ENCODE measurements around the gene PHLDB2.

The PHLDB2 gene

GRCh38 chr3:111926266-111926676 lies 67.2 kb downstream of the PHLDB2 start:
- no peak for DNase-seq (ENCODE audit: low read depth)

DNA sequence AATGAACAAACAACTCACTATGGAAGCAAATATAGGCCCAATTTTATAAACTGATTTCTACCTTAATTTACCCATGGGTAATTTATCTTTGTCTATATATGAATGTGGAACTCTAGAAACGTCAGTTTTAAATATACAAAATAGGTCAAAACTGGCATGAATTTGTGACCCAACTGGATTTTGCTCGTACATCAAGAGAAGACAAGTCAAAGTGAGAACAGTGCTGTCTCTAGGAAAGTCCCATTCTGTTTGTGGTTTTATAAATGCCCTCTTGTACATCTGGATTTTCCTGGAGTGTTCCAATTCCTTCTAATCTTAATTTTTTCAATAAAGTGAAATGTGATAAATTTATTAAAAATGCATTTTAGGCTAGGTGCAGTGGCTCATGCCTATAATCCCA lies 69.5 kb downstream of the PHLDB2 start:
- no peak for DNase-seq (ENCODE audit: low read depth)

- DNase-seq (ENCODE audit: low read depth): no peak
These were observed 70.4 kb downstream of the PHLDB2 start for GRCh38 chr3:111929484-111929883.

- no peak for DNase-seq (ENCODE audit: low read depth)
These were observed 73.9 kb downstream of the PHLDB2 start for GRCh38 chr3:111932946-111933345.

DNA sequence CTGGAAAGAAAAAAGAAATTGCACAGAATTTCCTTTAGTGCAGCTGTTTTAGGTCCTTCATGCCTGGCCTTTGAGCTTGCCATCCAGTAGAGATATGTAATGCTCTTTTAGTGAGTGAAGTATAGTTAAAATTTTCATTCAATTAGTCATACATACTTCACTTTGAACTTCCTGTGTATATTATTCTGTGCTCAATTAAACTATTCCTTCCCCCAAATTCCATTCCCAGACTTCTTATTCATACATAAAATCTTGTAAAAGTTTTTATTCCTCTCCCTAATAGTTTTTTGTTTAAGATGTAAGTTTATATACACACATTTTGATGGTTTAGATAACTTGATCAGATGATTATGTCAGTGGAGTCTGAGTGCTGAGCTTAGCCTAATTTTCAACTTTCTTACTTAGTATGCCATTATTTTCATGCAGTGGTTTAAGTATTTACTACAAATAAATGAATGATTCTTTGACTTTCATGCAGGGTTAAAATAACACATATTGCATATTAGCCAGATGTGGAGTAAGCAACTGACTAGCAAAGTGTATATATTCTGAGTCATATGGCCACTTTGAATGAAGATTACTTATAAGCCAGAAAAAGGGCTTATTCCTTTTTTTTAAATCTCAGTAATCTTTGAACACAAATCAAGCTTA lies 77.3 kb downstream of the PHLDB2 start:
- no peak for DNase-seq (ENCODE audit: low read depth)

DNA sequence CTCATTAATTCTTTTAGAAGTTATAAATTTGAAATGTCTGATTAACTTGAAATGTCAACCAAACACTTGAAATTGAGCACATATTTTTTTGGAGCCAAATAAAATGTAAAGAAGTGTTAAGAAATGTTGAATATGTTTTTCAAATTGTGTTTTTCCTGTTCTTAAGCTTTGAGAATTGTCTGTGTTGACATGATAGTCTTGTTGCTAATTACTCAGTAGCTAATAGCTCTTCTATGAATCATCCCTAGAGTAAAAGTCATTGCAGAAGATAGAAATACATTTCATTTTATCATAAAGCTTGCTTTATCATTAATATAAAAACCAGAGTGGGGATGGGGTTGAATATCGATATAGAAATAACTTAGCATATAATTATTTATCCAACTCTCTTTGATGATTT lies 77.9 kb downstream of the PHLDB2 start:
- no peak for DNase-seq (ENCODE audit: low read depth)

GRCh38 chr3:111937871-111938270 lies 78.8 kb downstream of the PHLDB2 start:
- DNase-seq (ENCODE audit: low read depth): no peak

GRCh38 chr3:111939873-111940272 lies 80.8 kb downstream of the PHLDB2 start:
- no peak for DNase-seq (ENCODE audit: low read depth)

- DNase-seq (ENCODE audit: low read depth): no peak
These were observed 84.5 kb downstream of the PHLDB2 start for GRCh38 chr3:111943533-111943932.

DNA sequence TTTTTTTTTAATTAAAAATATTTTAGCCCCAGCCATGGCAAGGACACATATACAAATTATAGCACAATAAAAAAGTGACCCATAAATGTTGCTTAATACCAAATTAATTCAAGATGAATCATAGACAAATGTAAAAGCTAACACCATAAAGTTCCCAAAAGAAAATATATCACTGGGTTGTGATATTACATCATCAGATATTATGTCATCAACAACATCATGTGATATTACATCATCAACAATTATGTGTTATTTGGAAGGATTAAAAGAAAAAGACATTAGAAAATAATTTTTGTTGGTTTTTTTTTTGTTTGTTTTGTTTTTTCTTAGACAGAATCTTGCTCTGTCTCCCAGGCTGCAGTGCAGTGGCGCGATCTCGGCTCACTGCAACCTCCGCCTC lies 85.3 kb downstream of the PHLDB2 start:
- no peak for DNase-seq (ENCODE audit: low read depth)

- DNase-seq (ENCODE audit: low read depth): no peak
These were observed 88.2 kb downstream of the PHLDB2 start for GRCh38 chr3:111947231-111947630.

GRCh38 chr3:111948786-111949185 lies 89.7 kb downstream of the PHLDB2 start:
- DNase-seq (ENCODE audit: low read depth): no peak

DNA sequence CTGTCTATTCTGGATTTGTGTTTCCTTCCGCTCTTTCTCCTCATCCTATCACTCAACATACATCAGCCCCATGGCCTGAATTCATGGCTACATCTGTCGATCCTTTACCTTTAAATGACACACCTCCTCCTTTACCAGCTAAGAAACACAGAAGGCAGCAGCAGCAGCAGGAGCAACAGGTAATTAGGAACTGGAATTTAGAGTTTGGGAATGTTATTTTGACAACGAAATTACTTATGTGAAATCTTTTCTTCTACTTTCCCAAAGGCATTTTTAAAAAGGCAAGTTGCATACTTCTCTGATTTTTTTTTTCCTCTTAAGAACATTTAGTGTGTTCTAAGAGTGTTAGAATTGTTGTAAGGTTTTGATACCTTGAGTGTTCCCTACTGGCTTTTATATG lies 90.6 kb downstream of the PHLDB2 start:
- DNase-seq (ENCODE audit: low read depth): no peak

- no peak for DNase-seq (ENCODE audit: low read depth)
These were observed 92.0 kb downstream of the PHLDB2 start for GRCh38 chr3:111951032-111951431.

- DNase-seq (ENCODE audit: low read depth): no peak
These were observed 93.0 kb downstream of the PHLDB2 start for GRCh38 chr3:111952086-111952485.

DNA sequence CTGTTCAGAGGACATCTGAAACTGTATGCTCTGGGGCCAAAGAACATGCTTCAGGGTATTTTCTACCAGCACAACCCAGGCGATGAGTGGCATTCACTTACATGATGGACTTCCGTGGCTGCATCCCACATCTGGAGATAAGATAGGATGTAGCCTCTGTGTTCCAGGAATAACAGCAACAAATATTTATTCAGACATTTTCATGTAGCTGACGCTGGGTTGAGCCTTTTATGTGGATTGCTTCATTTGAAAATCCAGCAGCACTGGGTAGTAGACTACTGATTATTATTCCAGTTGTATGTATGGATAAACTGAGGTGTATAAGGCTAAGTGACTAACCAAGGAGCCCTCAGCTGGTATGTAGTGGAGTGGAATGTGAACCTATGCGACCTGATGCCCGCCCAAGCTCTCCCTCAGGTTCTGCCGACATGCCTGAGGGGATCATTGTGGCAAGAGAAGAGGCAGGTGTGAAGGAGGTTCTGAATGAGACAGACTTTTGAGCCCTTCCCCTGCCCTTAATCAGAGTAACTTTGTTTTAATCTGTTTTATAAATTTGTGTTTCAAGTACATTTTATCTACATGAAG lies 93.9 kb downstream of the PHLDB2 start:
- no peak for DNase-seq (ENCODE audit: low read depth)

DNA sequence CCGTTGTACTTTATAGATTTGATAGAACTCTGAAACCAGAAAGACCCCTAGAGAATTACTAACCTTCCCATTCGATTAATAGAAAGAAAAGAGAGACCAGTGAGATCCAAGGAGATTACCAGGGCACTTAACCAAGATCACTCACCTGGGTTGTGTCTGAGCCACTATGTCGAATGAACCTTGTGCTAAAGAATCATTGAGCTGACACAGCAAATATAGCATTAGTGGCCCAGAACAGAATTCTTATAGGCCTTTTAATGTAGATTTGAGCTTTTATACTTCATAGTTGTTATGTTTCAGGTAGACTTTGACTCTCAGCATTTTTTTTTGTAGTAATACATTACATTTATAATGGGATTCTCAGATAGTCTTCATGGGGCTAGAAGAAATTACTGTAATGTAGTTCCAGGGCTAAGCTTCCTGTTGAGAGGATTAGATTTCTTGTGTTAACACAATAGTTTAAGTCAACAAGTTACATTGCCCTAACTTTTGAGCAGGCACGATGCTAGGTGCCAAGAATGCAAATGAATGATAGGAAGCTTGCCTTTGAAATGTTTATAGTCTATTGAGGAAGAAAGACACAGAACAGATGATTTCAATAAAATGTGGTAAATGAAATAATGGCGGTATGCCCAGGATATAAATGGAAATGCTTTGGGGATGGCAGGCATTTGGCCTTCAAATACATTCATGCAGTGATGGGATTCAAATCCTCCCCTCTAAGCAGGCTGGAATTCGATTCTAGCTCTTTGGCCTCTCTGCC lies 95.3 kb downstream of the PHLDB2 start:
- DNase-seq (ENCODE audit: low read depth): no peak

DNA sequence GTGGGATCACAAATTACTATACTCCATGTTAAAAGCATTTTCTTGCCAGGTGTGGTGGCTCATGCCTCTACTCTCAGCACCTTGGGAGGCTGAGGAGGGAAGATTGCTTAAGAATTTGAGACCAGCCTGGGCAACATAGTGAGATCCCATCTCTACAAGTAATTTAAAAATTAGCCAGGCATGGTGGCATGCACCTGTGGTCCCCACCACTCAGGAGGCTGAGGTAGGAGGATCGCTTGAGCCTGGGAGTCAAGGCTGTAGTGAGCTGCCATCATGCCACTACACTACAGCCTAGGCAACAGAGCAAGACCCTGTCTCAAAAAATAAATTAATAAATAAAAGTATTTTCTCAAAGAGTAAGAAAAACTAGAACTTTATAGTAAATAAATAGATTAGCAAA lies 96.8 kb downstream of the PHLDB2 start:
- DNase-seq (ENCODE audit: low read depth): no peak

- DNase-seq (ENCODE audit: low read depth): no peak
These were observed 97.4 kb downstream of the PHLDB2 start for GRCh38 chr3:111956449-111956848.

DNA sequence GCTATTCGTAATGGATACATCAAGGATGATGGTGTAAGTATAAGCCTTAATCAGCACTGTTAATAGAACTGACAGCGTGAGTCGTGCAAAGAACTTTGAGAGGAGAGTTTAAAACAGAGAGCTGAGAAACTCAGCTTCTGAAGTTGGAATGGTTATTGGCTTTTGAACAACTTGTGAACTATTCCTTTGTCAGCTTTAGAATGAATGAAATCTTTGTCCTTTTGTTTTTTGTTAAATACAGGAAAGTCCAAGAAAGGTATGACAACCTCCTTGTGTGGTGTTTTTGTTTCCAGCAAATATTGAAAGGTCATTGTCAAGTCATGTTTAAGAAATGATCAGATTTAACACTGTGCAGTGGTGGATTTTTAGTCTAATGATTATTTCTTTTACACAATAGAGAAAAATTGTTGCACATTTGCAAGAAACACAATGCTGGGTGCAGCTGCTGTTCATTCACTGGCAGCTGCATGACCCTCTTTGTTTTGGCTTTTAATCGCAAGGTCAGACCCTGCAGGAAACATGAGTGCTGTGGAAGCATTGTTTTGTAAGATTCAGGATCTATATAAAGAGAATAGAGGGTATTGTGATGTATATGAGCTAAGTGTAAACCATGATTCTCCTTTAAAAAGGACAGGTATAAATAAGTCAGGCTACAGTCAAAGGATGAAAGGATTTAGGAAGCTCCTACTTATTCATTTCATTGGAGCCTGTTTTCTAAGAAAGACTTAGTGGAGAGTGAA lies 98.1 kb downstream of the PHLDB2 start:
- no peak for DNase-seq (ENCODE audit: low read depth)

DNA sequence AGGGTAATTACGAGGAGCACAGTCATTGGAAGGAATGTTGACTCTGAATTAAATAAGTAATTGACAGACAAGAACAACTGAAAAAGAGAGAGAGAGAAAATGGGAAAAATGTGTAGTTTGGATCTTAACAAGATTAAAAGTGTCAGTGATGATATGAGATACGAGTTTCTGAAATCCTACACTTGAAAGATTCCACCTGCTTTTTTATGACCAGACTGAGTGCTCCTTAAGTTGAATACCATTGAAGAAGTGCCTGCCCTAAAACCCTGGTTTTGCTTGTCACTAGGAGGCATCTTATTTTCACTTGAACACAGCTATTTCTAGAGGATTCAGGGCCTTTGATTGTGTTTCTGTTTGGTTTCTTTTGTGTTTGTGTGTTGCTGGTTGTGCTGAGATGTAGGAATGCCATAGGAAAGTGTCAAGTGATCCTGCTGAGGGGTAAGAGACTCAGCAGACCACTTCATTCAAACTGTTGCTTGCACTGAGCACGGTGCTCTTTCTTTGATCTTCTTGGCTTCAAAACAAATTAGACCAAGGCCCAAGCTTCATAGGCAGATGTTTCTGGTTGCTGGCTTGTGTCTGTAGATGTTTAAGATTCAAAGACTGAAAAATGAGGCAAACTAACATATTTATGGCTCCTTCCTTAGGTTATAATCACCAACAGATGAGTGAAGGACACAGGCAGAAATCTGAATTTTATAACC lies 102.5 kb downstream of the PHLDB2 start:
- no peak for DNase-seq (ENCODE audit: low read depth)

- DNase-seq (ENCODE audit: low read depth): no peak
These were observed 104.4 kb downstream of the PHLDB2 start for GRCh38 chr3:111963424-111963823.

All from stimulated activated CD8-positive, alpha-beta memory T cell treated with anti-CD3 and anti-CD28 coated beads, Interleukin-4, amount 100 ng/mL, for 24 hours (primary cell).